ENCODE results near the gene GOSR2. TPM values are rescaled to one million over a fixed set of nuclear protein-coding genes. Genes with fewer than 3 reads are reported as not detected.

The GOSR2 gene
- total RNA-seq, 1 experiment from 2014 or later = 48.4 TPM

- no peak overlapping the region for H3K27ac ChIP-seq (ENCODE audit: low read length)
- H3K9ac ChIP-seq (ENCODE audit: low read length) = no peak overlapping the region
- no peaks in the 10 kb centered on the region for H3K4me1 ChIP-seq (ENCODE audit: insufficient read depth, low read length)
- TF ChIP-seq EZH2phosphoT487 (IDR thresholded peaks at IDR 0.05; ENCODE audit: borderline replicate concordance, low read length) (no peak), CTCF (conservative IDR thresholded peaks at IDR 0.05; ENCODE audit: low read depth, low read length) (no peak), EZH2 (IDR thresholded peaks at IDR 0.05; ENCODE audit: low read length, unreplicated experiment) (no peak)
- peaks cover 63% of the 10 kb centered on the region for H3K27me3 ChIP-seq (ENCODE audit: low read length)
- ChIA-PET POLR2A (ENCODE audit: unreplicated experiment) (interaction anchor here (0.6 kb wide), 1 partner anchor 793 kb away, joined by 3 read pairs; no protein-coding TSS in a partner anchor), CTCF (no interaction called here)
- no peaks in the 10 kb centered on the region for H3K79me2 ChIP-seq (ENCODE audit: low read length)
- H3K4me2 ChIP-seq (ENCODE audit: low read length) = no peak overlapping the region
- H3K9me3 ChIP-seq (ENCODE audit: low read length) = no peaks in the 10 kb centered on the region
- no peaks in the 10 kb centered on the region for H3F3A ChIP-seq (ENCODE audit: low read length, unreplicated experiment)
- no TSS peak for BruUV-seq (replicated peaks)
- no peaks in the 10 kb centered on the region for H3K9me2 ChIP-seq (replicated peaks; ENCODE audit: low read length)
- DNase-seq = no peak
- no peaks in the 10 kb centered on the region for H4K20me1 ChIP-seq (ENCODE audit: low read length)
- no peak for ATAC-seq
- H3K36me3 ChIP-seq (ENCODE audit: low read depth, low read length) = no peaks in the 10 kb centered on the region
- H3K4me3 ChIP-seq (ENCODE audit: low read length) = no peak overlapping the region
- H2AFZ ChIP-seq (ENCODE audit: low read length) = no peak overlapping the region
- intact Hi-C loops (cut with micrococcal nuclease) = no loop called here
These were observed 27.8 kb upstream of the GOSR2 start for GRCh38 chr17:46895171-46895570.

DNA sequence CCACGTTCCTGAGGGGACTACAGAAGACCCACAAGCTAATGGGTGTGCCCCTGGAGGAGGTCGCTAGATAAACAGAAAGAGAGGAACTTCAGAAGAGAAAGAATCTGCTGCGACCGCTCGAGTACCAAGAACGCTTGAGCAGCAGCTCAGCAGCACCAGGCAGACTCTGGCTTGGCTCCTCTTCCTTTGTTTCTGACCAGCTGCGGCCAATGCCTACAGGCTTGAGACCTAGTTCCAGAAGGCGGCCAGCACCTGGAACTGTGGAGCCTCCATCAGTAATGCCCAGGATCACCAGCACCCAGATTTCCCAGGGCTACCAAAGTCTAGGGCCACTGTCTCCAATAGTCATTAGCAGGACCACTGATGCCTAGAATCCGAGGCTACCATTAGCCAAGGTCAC, 26.0 kb upstream of the GOSR2 start:
- no peak for ATAC-seq
- CTCF ChIA-PET = no interaction called here

More for the DNA sequence above, 26.0 kb upstream of the GOSR2 start:
- DNase-seq = no peak
- Histone ChIP-seq H3K36me3 (ENCODE audit: low read depth, low read length) (no peaks in the 10 kb centered on the region), H3K9me3 (ENCODE audit: low read length) (no peaks in the 10 kb centered on the region), H3K4me1 (ENCODE audit: insufficient read depth, low read length) (no peaks in the 10 kb centered on the region), H3K9me2 (replicated peaks; ENCODE audit: low read length) (no peaks in the 10 kb centered on the region), H3K9ac (ENCODE audit: low read length) (no peak overlapping the region), H3F3A (ENCODE audit: low read length, unreplicated experiment) (no peaks in the 10 kb centered on the region), H3K79me2 (ENCODE audit: low read length) (no peaks in the 10 kb centered on the region), H3K27ac (ENCODE audit: low read length) (no peak overlapping the region), H3K4me3 (ENCODE audit: low read length) (no peak overlapping the region), H3K4me2 (ENCODE audit: low read length) (no peak overlapping the region), H2AFZ (ENCODE audit: low read length) (no peak overlapping the region), H3K27me3 (ENCODE audit: low read length) (peaks cover 47% of the 10 kb centered on the region), H4K20me1 (ENCODE audit: low read length) (no peaks in the 10 kb centered on the region)
- POLR2A ChIA-PET (ENCODE audit: unreplicated experiment) = no interaction called here
- no TSS peak for BruUV-seq (replicated peaks)
- TF ChIP-seq EZH2 (IDR thresholded peaks at IDR 0.05; ENCODE audit: low read length, unreplicated experiment) = no peak
- TF ChIP-seq EZH2phosphoT487 (IDR thresholded peaks at IDR 0.05; ENCODE audit: borderline replicate concordance, low read length) = no peak
- no peak for TF ChIP-seq CTCF (conservative IDR thresholded peaks at IDR 0.05; ENCODE audit: low read depth, low read length)
- intact Hi-C loops (cut with micrococcal nuclease) = no loop called here

Data from PC-3 (cell line).